RPMI8226 (cell line): ENCODE data around the gene PTPN9.
"Not testable (repeated sequence)": the region's sequence is repeated elsewhere in the genome, so short reads cannot be mapped to it uniquely, and the experiment has no call there.

Experiments
- DNase-seq: peaks from one replicate; pipeline ENCODE4 v3.0.0-alpha.2; 2015

Gene PTPN9

DNA sequence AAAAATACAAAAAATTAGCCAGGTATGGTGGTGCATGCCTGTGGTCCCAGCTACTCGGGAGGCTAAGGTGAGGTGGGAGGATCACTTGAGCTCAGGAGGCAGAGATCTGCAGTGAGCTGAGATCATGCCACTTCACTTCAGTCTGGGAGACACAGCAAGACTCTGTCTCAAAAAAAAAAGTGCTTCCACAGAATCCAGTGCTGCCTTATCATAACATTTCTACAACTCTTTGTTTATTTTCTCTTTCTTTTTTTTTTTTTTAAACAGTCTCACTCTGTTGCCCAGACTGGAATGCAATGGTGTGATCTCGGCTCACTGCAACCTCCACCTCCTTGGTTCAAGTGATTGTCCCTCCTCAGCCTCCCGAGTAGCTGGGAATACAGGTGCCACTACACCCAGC lies 53.4 kb downstream of the PTPN9 start:
- not testable (repeated sequence) for DNase-seq

DNA sequence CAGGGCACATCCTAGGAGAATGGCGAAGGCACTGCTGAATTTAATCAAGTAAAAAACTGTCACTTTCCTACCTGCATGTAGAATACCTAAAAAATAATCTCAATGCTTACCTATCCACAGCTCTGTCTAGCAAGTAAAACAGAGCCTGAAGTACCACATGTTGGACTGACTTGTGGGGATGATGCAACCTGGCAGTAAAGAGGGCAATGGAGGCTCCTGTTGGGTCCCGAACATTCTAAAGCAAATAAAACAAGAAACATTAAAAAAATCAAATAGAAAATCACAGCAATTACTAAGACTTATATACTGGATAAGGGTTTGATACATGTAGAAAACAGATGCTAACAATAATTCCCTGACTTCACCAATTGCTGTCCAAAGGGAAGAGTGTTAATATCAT lies 56.1 kb downstream of the PTPN9 start:
- no peak for DNase-seq

GRCh38 chr15:75517233-75517632 lies 61.9 kb downstream of the PTPN9 start:
- no peak for DNase-seq

DNA sequence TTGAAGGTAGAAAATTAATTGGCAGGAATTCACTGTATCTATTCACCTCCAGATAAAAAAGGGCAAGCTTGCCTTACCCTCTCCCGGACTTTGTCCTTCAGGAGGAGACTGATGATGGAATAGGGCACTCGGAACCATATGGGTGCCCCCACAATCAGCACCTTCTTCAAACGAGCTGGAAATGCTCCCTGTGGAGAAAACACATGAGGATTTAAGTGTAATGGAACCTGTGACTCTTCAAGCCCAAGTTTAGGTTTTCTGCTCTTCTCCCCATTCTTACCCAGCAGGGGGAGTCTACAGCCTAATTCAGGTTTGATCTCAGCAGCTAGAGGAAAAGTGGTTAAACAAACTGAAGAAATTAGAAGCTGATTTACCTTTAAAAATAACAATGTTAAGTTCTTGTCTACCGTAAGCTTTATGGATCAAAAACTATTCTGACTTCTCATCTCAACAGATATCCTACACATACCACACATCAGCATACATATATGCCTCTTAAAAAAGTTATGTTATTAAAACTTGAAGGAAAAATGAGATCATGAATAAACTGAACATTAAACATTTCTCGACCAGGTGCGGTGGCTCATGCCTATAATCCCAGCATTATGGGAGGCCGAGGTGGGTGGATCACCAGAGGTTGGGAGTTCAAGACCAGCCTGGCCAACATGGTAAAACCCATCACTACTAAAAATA lies 70.1 kb downstream of the PTPN9 start:
- DNase-seq, result peak; percentile 66

GRCh38 chr15:75502360-75502759 lies 76.8 kb downstream of the PTPN9 start:
- no peak for DNase-seq

GRCh38 chr15:75493732-75494131 lies 85.4 kb downstream of the PTPN9 start:
- no peak for DNase-seq

DNA sequence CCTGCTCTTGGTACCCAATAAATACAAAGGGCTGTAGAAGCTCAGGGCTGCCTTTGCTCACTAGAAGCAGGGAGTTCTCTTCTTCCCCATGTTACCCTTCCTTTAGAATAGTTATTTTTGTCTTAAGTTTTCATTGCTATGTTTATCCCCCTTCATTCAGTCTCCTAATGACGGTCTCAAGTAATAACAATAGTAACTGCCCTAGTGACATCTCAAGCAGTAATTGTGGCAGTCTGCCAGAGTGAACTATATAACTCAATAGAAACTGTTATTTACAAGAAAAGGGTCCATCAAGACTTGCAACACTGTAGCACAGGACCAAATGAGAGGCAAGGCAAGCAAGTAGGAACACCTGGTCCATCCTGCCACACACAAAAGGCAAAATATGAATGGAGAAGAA lies 95.2 kb downstream of the PTPN9 start:
- DNase-seq, result no peak

- DNase-seq, result not testable (repeated sequence)
These were observed 95.6 kb downstream of the PTPN9 start for GRCh38 chr15:75483556-75483955.

GRCh38 chr15:75483106-75483505 lies 96.0 kb downstream of the PTPN9 start:
- DNase-seq, result no peak

DNA sequence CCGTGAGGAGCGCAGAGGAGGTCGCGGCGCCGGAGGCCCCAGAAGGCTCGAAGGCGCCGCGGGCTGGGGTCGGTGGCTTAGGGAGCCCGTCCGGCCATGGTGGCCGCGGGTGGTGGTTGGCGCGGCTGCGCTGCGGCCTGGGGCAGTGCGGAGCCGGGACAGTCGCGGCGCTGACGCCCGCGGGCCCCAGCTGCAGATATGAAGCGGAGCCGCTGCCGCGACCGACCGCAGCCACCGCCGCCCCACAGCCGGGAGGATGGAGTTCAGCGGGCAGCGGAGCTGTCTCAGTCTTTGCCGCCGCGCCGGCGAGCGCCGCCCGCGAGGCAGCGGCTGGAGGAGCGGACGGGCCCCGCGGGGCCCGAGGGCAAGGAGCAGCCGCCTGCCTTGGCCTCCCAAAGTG lies 98.7 kb downstream of the PTPN9 start:
- DNase-seq, result not testable (repeated sequence)

GRCh38 chr15:75479670-75480069 lies 99.4 kb downstream of the PTPN9 start:
- no peak for DNase-seq

- DNase-seq, result not testable (repeated sequence)
These were observed 102.0 kb downstream of the PTPN9 start for GRCh38 chr15:75477094-75477493.

DNA sequence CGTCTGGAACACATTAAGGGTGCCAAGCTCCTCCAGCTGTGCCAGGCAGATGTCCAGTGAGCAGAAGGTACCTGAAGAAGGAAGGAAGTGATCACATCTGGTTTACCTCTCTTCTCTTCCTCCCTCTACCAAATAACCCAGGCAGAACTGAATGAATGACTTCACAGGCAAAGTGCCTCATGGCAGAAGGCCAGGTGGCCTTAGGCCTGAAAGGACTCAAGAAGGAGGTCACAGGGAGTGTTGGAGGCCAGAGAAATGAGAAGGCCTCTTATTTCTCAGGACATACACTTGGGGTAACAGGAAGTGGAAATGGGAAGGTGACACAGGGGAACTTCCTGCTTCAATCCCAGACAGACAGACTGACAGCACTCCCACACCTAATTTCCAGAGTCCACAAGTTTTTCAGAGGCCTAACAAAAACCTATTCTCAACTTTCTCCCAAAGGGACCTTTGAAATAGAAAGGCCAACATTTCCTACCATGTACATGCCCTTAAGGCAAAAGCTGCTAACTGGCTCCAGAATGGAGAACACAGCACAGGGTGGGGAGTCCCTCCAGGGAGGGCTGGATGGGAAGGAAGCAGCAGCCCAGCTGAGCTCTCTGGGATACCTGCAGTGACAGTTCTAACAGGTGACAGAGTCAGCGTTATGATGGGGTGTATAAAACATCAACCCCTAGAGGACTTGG lies 110.1 kb downstream of the PTPN9 start:
- peak; percentile 47 for DNase-seq

DNA sequence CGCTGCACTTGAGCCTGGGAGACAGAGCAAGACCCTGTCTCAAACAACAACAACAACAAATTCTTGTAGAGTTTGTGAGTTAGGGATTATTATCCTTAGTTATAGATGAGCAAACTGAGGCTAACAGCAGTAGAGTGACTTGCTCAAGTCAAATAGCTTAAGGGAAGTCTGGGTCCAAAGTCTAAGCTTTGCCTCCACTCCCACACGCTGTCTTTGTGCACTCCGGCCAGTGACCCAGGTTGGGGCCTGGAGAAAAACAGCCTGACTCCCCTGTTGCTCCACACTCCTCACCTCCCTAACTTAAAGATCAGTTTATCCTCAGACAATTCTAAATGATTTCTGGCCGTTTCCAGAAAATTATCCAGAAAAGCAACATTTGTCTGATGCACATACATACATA lies 118.5 kb downstream of the PTPN9 start:
- DNase-seq, result no peak

DNA sequence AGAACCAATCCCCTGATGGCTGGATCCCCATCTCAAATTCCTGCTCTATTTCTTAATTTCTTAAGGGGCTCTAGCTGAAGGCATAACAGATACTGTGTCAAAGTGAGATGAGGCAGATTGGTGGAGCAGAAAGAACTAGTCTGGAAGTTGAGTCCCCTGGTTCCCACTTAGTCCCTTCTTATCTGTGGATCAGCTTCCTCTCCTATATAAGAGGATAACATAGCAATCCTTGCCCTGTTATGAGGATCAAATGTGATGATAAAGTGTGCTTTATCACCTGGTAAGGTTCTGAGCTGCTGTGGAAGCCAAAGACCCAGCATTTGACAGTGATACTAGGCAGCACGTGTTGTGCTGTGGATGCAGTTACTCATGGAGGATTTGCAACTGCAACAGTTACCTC lies 119.5 kb downstream of the PTPN9 start:
- no peak for DNase-seq

- DNase-seq, result no peak
These were observed 122.4 kb downstream of the PTPN9 start for GRCh38 chr15:75456710-75457109.

- peak; percentile 71 for DNase-seq
These were observed 123.1 kb downstream of the PTPN9 start for GRCh38 chr15:75455982-75456531.

- peak; percentile 97 for DNase-seq
These were observed 123.6 kb downstream of the PTPN9 start for GRCh38 chr15:75455424-75455981.

DNA sequence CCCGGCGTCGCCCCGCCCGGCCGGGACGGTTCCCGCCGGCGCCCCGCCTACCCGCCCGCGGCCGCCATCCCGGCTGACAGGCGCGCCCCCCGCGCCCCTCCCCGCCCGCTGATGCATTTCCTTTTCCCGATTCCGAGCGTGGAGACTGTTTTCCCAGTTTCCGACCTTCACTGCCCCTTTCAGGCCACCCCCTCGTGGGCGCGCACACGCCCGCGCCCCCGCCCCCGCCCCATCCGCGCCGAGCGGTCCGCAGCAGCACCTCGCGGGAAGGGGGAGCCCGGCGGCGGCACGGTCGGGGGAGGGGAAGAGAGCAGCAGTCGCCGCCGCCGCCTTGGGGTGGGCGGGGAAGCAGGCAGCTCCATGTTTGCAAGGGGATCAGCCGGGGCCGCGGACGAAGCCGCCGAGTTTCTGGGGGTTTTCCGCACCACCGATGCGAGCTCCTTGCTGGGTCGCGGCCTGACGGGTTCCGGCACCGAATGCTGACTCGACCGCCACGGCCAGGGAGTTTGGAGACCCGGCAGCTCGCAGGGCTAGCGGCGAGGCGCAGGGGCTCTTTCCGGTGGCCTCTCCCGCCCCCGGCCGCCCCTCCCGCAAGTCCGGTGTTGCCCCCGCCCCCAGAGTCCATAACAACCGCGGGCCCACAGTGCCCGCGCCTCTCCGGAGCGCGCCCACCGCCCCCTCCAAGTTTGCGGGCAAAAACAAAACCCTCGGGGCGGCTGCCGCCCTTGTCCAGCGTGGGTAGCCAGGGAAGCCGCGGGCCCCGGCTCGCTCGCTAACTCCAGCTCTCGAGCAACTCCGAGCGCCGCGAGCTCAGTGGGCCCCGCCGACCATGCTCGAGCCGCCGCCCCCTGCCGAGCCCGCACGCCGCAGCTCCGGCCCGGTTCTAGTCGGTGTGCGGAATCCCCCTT lies 124.4 kb downstream of the PTPN9 start:
- DNase-seq, result peak; percentile 82

DNA sequence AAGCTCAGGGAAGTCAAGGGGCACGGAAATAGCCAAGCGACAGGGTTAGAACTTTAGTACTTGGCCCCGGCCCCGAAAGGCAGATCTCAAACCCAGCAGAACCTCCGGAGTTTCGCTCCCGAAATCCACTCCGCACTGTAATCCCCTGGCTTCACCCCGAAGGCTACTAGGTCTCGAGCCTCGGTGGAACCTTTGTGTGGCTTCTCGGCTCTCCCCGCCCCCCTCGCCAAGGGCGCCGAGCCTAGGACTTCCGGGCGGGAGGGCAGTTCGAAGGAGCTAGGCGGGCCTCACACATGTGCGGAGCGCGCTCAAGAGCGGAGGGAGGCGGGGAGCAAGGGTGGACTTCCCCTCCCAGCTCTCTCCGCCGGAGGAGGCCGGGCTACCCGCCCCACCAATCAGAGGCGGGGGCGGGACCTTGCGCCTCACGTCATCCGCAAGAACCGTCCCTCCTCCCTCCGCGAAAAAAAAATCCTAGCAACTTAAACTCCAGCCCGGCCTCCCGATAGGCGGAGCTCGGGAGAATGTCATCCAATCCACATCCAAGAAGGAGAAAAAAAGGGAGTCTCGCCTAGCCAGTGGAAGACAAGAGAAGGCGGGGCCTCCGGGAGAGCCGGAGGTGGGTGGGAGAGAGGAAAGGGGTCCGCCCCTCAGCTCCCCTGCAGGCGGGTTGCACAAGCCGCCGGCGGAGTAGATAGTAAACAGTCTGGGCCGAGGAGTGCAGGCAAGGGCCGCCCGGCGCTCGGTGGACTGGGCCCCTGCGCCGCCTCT lies 125.2 kb downstream of the PTPN9 start:
- peak; percentile 100 for DNase-seq

- DNase-seq, result peak; percentile 83
These were observed 126.0 kb downstream of the PTPN9 start for GRCh38 chr15:75452865-75453702.
